HepG2 (cell line): ENCODE data around the gene AKNA. TPM values are rescaled to one million over a fixed set of nuclear protein-coding genes. Genes with fewer than 3 reads are reported as not detected.

Source experiments
- ATAC-seq: fragments of 200-7000 bp; cut with Tn5 transposase; 3 replicates; pipeline ENCODE4 v1.9.1; 2020; ENCODE audit warnings: mild to moderate bottlenecking, moderate library complexity
- BruUV-seq: library from RNA; stranded (reverse); fragments of 400-500 nt; replicated peaks from 2 replicates; lab custom pipeline; 2021; lab: Mats Ljungman, UMichigan
- CTCF ChIA-PET: fragments of 300-600 bp; formaldehyde crosslinking; extraction: SDS; loops from one replicate; lab custom pipeline; 2021; ENCODE audit warnings: low total read pairs, inconsistent platforms, low intra/inter-chr PET ratio; lab: Yijun Ruan, JAX
- POLR2A ChIA-PET: fragments of 350-600 bp; sonication (Branson Sonifier 250); formaldehyde crosslinking; loops from one replicate; lab custom pipeline; 2020; ENCODE audit warnings: antibody characterized with exemption, inconsistent platforms; lab: Yijun Ruan, JAX
- DNase-seq: peaks from one replicate; pipeline ENCODE4 v3.0.0-alpha.2; 2015; ENCODE audit warnings: low spot score
- FAIRE-seq: peaks from 3 replicates; lab custom pipeline; 2011; peaks lifted over from hg19 to GRCh38; lab: Jason Lieb, UNC
- H2AFZ ChIP-seq: one replicate; pipeline ENCODE4 v1.6.1; 2011; ENCODE audit warnings: low read length, inconsistent platforms
- H3K27ac ChIP-seq: fragments of 300-600 bp; 3 replicates; pipeline ENCODE4 v1.8.0; 2011; ENCODE audit warnings: mixed run types, mild to moderate bottlenecking, mixed read lengths, low read length, inconsistent platforms; ENCODE audit not compliant: insufficient read depth; ENCODE audit errors: extremely low read length
- H3K27me3 ChIP-seq, 2 experiments: fragments of 200-600 bp in 1 of 2; 2 replicates in 1 of 2; 3 replicates in 1 of 2; pipeline versions ENCODE4 v1.6.0 to v1.8.0; 2011; ENCODE audit warnings: low read length in 2 of 2, mild to moderate bottlenecking in 2 of 2, moderate library complexity in 2 of 2, inconsistent platforms in 1 of 2; ENCODE audit not compliant: insufficient read depth in 2 of 2, control insufficient read depth in 1 of 2
- H3K36me3 ChIP-seq, 2 experiments: fragments of 200-600 bp in 1 of 2; replicated peaks in 1 of 2; 2 replicates in 1 of 2; 3 replicates in 1 of 2; pipeline versions ENCODE4 v1.5.1 to v1.8.0; 2011; ENCODE audit warnings: low read length in 2 of 2, inconsistent platforms in 1 of 2; ENCODE audit not compliant: insufficient read depth in 2 of 2, control insufficient read depth in 1 of 2
- H3K4me1 ChIP-seq: 2 replicates; pipeline ENCODE4 v1.5.1; 2012; ENCODE audit warnings: low read length, inconsistent platforms; ENCODE audit not compliant: insufficient read depth
- H3K4me2 ChIP-seq: 2 replicates; pipeline ENCODE4 v1.6.0; 2011; ENCODE audit warnings: low read depth, low read length, inconsistent platforms
- H3K4me3 ChIP-seq, 3 experiments: fragments of 200-600 bp in 1 of 3; sonication (generic), shearing (Covaris generic) in 1 of 3; replicated peaks in 1 of 3; 2 replicates each; pipeline ENCODE4 v1.5.1; 2011 to 2016; ENCODE audit warnings: low read length in 3 of 3, inconsistent platforms in 2 of 3, low read depth in 2 of 3, mild to moderate bottlenecking in 2 of 3, control low read depth in 1 of 3, mixed read lengths in 1 of 3; ENCODE audit not compliant: insufficient read depth in 1 of 3
- H3K79me2 ChIP-seq: one replicate; pipeline ENCODE4 v1.6.1; 2011; ENCODE audit warnings: low read length, inconsistent platforms; ENCODE audit not compliant: insufficient read depth
- H3K9ac ChIP-seq: 2 replicates; pipeline ENCODE4 v1.6.0; 2011; ENCODE audit warnings: mild to moderate bottlenecking, low read depth, low read length, inconsistent platforms; ENCODE audit not compliant: insufficient read depth
- H3K9me3 ChIP-seq: 2 replicates; pipeline ENCODE4 v1.5.1; 2012; ENCODE audit warnings: mild to moderate bottlenecking, low read length
- H4K20me1 ChIP-seq: 2 replicates; pipeline ENCODE4 v1.6.0; 2011; ENCODE audit warnings: inconsistent platforms, mild to moderate bottlenecking, low read length, moderate library complexity; ENCODE audit not compliant: insufficient read depth
- ESRRA ChIP-seq: sonication (generic); formaldehyde crosslinking; IDR thresholded peaks from 2 replicates; pipeline ENCODE4 v1.5.1; 2020; ENCODE audit warnings: mild to moderate bottlenecking, low read depth, missing genetic modification reagents
- PRPF4 ChIP-seq: fragments of 200-400 bp; formaldehyde crosslinking; IDR thresholded peaks from 2 replicates; pipeline ENCODE4 v1.6.1; 2016; ENCODE audit warnings: low read length, low read depth; ENCODE audit not compliant: poor library complexity, severe bottlenecking
- ZNF407 ChIP-seq: sonication (generic); formaldehyde crosslinking; IDR thresholded peaks from one replicate; pipeline ENCODE4 v1.5.1; 2020; ENCODE audit warnings: mild to moderate bottlenecking, missing genetic modification reagents; ENCODE audit errors: not compliant biosample characterization
- ZSCAN20 ChIP-seq: sonication (generic); formaldehyde crosslinking; IDR thresholded peaks from 2 replicates; pipeline ENCODE4 v1.4.0; 2020; ENCODE audit warnings: missing genetic modification reagents, mild to moderate bottlenecking, borderline replicate concordance
- WGBS: methylation state at CpG from one replicate; pipeline ENCODE4 v1.1.6; 2017; ENCODE audit warnings: low lambda C conversion rate; 5-methylcytosine and 5-hydroxymethylcytosine counted together
- in situ Hi-C: cut with HindIII; loops from 2 replicates; pipeline ENCODE4 v1.10.0; 2017; ENCODE audit warnings: low pct_unique_long_range_greater_than_20kb; ENCODE audit not compliant: extremely low pct_ligation_motif_present
- intact Hi-C: fragments of 100-400 bp; cut with micrococcal nuclease; formaldehyde crosslinking; loops from one replicate; pipeline ENCODE4 v1.10.0; 2022; ENCODE audit not compliant: unreplicated experiment
- polyA plus RNA-seq, 8 experiments: library from polyadenylated mRNA; depleted of rRNA in 3 of 8; stranded (reverse) in 7 of 8; unstranded in 1 of 8; fragments of >200 nt; fragmentation: Illumina TruSeq in 4 of 8; extraction: Trizol in 4 of 8; gene quantifications; 2 replicates each; pipeline versions ENCODE4 v1.2.1 to v1.2.3, GENCODE V29; 2011 to 2016; ENCODE audit warnings: low read depth in 4 of 8, missing spikeins in 1 of 8, mixed read lengths in 1 of 8; ENCODE audit not compliant: insufficient read depth in 1 of 8
- total RNA-seq, 5 experiments: library from RNA; depleted of rRNA; stranded (reverse); fragments of >200 nt; fragmentation: Illumina TruSeq; extraction: Trizol; gene quantifications; 2 replicates each; pipeline ENCODE4 v1.2.3, GENCODE V29; 2016; ENCODE audit warnings: low read depth in 1 of 5

AKNA gene
- total and polyA plus RNA-seq, 2 of the 13 experiments (the other 11 are each of a cell fraction or from before 2014, with no cell fraction given) = 3.0 to 3.1 TPM

GRCh38 chr9:114392749-114393112 is 4.9 kb upstream of the AKNA start:
- no peaks in the 10 kb centered on the region for H3K36me3 ChIP-seq
- H2AFZ ChIP-seq = no peak overlapping the region
- H3K9me3 ChIP-seq = no peaks in the 10 kb centered on the region
- no peaks in the 10 kb centered on the region for H3K27me3 ChIP-seq
- H3K9ac ChIP-seq = no peak overlapping the region
- TF ChIP-seq PRPF4 (no peak), ZSCAN20 (no peak), ESRRA (CRISPR knock-in tag) (no peak), ZNF407 (CRISPR knock-in tag) (no peak)
- no peak for ATAC-seq
- H3K4me3 ChIP-seq = no peak overlapping the region
- DNase-seq = no peak
- no peak overlapping the region for H3K4me2 ChIP-seq
- H4K20me1 ChIP-seq = no peaks in the 10 kb centered on the region
- FAIRE-seq = no peak
- CTCF ChIA-PET = no interaction called here
- H3K4me1 ChIP-seq = peaks cover 26% of the 10 kb centered on the region
- WGBS = 74% methylated on average over 3 of the region's 3 CpGs
- in situ Hi-C loops (no loop called here), intact Hi-C loops (no loop called here)
- POLR2A ChIA-PET = interaction anchor here (1.1 to 1.3 kb wide), 2 partner anchors 9 to 11 kb away, joined by 3 to 4 read pairs; no protein-coding TSS in a partner anchor
- BruUV-seq = no TSS peak
- H3K27ac ChIP-seq = no peak overlapping the region
- H3K79me2 ChIP-seq = no peaks in the 10 kb centered on the region
